Measurements from ENCODE around the gene SEC61A1.

SEC61A1 gene

GRCh38 chr3:128112357-128112968 is 60.2 kb downstream of the SEC61A1 start (continued):
- TF ChIP-seq KLF7 (tag by site-specific recombination; IDR thresholded peaks at IDR 0.05; ENCODE audit: borderline replicate concordance) (no peak), ZNF555 (tag by site-specific recombination; conservative IDR thresholded peaks at IDR 0.05) (no peak), PRDM10 (tag by site-specific recombination; IDR thresholded peaks at IDR 0.05) (0 out of 2 replicates have a peak, but pooled peaks have one; percentile 18), ZNF660 (tag by site-specific recombination; IDR thresholded peaks at IDR 0.05) (no peak), ZNF747 (tag by site-specific recombination; IDR thresholded peaks at IDR 0.05) (no peak), HOXC10 (CRISPR knock-in tag; IDR thresholded peaks at IDR 0.05) (no peak), ZNF596 (tag by site-specific recombination; IDR thresholded peaks at IDR 0.05) (no peak), REPIN1 (tag by site-specific recombination; IDR thresholded peaks at IDR 0.05; ENCODE audit: low read depth) (no peak), ZEB2 (tag by site-specific recombination; IDR thresholded peaks at IDR 0.05) (peak; percentile 77), ZNF629 (tag by site-specific recombination; IDR thresholded peaks at IDR 0.05) (peak; percentile 54; the same call in 1 of the 2 replicates), ZBTB11 (tag by site-specific recombination; conservative IDR thresholded peaks at IDR 0.05; ENCODE audit: low read depth) (no peak), BCL6B (tag by site-specific recombination; IDR thresholded peaks at IDR 0.05) (peak; percentile 99), ZBTB44 (tag by site-specific recombination; IDR thresholded peaks at IDR 0.05) (peak; percentile 67), FEZF1 (tag by site-specific recombination; IDR thresholded peaks at IDR 0.05) (peak; percentile 44), ZNF202 (tag by site-specific recombination; IDR thresholded peaks at IDR 0.05; ENCODE audit: borderline replicate concordance) (no peak), OSR2 (tag by site-specific recombination; IDR thresholded peaks at IDR 0.05) (0 out of 2 replicates have a peak, but pooled peaks have one; percentile 23), ZNF366 (tag by site-specific recombination; conservative IDR thresholded peaks at IDR 0.05) (peak; percentile 67), ZNF184 (tag by site-specific recombination; IDR thresholded peaks at IDR 0.05) (peak; percentile 67; the same call in 1 of the 2 replicates)
